Activated CD4-positive, alpha-beta T cell treated with anti-CD3 and anti-CD28 coated beads for 36 hours (primary cell): ENCODE measurements around the gene MRPL38. TPM values are rescaled to one million over a fixed set of nuclear protein-coding genes. Genes with fewer than 3 reads are reported as not detected.

Experiments used
- ATAC-seq: fragments of 200-7000 bp; cut with Tn5 transposase; one replicate; pipeline ENCODE4 v1.10.0; 2021; ENCODE audit warnings: mild to moderate bottlenecking, moderate library complexity
- CTCF ChIA-PET: fragments of 350-600 bp; sonication (Branson Sonifier 250); formaldehyde crosslinking; loops from one replicate; lab custom pipeline; 2021; ENCODE audit warnings: antibody characterized with exemption; lab: Charles Lee
- POLR2A ChIA-PET: fragments of 350-600 bp; sonication (Branson Sonifier 250); formaldehyde crosslinking; loops from one replicate; lab custom pipeline; 2021; ENCODE audit warnings: antibody characterized with exemption, inconsistent platforms; lab: Charles Lee
- DNase-seq: peaks from one replicate; pipeline ENCODE4 v3.0.0-alpha.2; 2020
- H3K27ac Mint-ChIP-seq: one replicate; pipeline ENCODE4 v1.8.0; 2021; ENCODE audit warnings: mixed read lengths
- H3K27me3 Mint-ChIP-seq: one replicate; pipeline ENCODE4 v1.8.0; 2021; ENCODE audit warnings: mixed read lengths
- H3K36me3 Mint-ChIP-seq: one replicate; pipeline ENCODE4 v1.8.0; 2021; ENCODE audit warnings: low read depth, mixed read lengths
- H3K4me1 Mint-ChIP-seq: one replicate; pipeline ENCODE4 v1.8.0; 2021; ENCODE audit warnings: mixed read lengths
- H3K4me3 Mint-ChIP-seq: one replicate; pipeline ENCODE4 v1.8.0; 2021; ENCODE audit warnings: mild to moderate bottlenecking, moderate library complexity, mixed read lengths
- H3K9me3 Mint-ChIP-seq: one replicate; pipeline ENCODE4 v1.8.0; 2021; ENCODE audit warnings: low read depth, mixed read lengths
- intact Hi-C, 2 experiments: fragments of 100-400 bp; cut with DNase I in 1 of 2; cut with micrococcal nuclease in 1 of 2; formaldehyde crosslinking; loops; one replicate each; pipeline versions ENCODE4 v1.14.2 to v1.15.1; 2022 to 2024; cut with DNase I, micrococcal nuclease
- total RNA-seq, 2 experiments: library from RNA; stranded (reverse); gene quantifications; one replicate each; pipeline ENCODE4 v1.2.3, GENCODE V29; 2021

Gene MRPL38
- 100 to 1,000 TPM in 1 of 2 experiments, 10 to 100 TPM in 1; 98.0 to 115 TPM for total RNA-seq

DNA sequence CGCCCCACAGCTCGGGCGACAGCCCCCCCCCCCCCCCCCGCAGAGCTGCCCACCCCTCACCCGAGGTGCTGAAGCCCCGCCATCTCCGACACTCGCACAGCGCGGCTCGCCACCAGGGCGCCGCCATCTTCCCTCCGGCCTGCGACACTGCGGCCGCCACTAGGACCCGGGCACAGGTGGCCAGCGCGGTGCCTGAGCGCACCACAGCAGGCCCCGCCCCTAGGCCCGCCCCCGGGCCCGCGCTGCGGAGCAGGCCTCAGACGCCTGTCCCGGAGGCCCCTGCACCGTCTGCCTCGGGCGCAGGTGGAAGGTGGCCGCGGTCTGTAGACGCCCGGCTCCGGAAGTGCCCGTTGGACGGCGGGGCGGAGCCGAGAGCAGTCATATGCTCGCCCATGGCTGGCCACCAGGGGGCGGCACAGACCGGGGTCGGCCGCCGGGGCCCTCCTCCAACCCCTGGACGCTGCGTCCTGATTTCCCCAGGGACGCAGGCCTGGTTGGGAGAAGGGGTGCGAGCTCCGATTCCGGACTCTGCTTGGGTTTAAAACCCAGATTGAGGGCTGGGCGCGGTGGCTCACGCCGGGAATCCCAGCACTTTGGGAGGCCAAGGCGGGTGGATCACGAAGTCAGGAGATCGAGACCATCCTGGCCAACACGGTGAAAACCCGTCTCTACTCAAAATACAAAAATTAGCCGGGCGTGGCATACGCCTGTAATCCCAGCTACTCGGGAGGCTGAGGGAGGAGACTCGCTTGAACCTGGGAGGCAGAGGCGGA lies at the start of gene MRPL38:
Gene MRPL38 (minus strand): TSS at position 136 of the 773 bp plus-strand sequence. CDS start 9 bp downstream, at position 127.
- ChIA-PET CTCF (interaction anchor here (0.7 to 3.4 kb wide), 18 partner anchors 9 to 752 kb away, joined by 3 to 38 read pairs (median 5); partner anchors contain the start of gene TRIM47), POLR2A (no interaction called here)
- Mint-ChIP-seq H3K4me1 (peaks cover 5% of the 10 kb centered on the region), H3K36me3 (no peaks in the 10 kb centered on the region), H3K4me3 (peak within 1 kb of the TSS; percentile 86), H3K9me3 (no peaks in the 10 kb centered on the region), H3K27ac (peak within 1 kb of the TSS; percentile 89), H3K27me3 (no peaks in the 10 kb centered on the region)
- intact Hi-C loops, result loop anchor here (1.0 to 10.0 kb wide), 13 partner anchors 9 to 480 kb away; partner anchors contain the start of genes ACOX1 (in 2 of the 2), FBF1 (in 2 of the 2), TEN1 (in 2 of the 2) and WBP2 (in 2 of the 2)
- ATAC-seq (peak; percentile 99), DNase-seq (peak; percentile 97)

DNA sequence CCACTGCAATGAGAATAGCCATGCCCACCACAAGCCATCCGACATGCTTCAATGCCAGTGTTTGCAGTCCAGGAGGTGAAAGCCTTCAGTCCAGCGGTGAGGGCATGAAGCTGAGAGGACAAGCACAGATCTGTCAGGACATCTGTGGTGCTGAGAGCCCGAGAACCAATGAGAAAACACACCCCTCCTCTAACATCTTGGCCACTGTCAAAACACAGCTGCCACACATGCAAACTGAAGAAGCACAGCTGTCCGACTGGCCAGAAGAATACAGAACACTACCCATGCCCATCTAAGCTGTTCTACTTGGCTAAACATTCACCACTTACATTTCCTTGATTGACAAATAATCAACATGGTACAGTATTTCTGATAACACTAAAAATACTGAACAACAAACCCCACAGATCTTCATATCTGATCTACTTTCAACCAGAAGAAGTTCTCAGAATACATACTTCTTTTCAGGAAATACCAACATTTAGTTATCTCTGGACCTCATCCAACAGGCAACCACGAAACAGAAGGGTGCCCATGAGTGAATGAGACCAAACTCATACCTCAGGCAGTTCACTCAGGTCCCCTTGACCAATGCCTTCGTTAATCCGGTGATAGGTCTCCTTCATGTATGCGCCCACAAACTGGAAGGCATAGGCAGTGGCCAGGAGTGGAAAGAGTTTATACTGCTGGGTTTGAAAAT lies 46.3 kb upstream of the MRPL38 start:
- ChIA-PET CTCF (no interaction called here), POLR2A (no interaction called here)
- Mint-ChIP-seq H3K27ac (no peak overlapping the region), H3K36me3 (peaks cover 23% of the 10 kb centered on the region), H3K4me3 (no peak overlapping the region), H3K4me1 (no peaks in the 10 kb centered on the region), H3K27me3 (no peaks in the 10 kb centered on the region), H3K9me3 (no peaks in the 10 kb centered on the region)
- intact Hi-C loops, result no loop called here
- ATAC-seq (no peak), DNase-seq (no peak)

DNA sequence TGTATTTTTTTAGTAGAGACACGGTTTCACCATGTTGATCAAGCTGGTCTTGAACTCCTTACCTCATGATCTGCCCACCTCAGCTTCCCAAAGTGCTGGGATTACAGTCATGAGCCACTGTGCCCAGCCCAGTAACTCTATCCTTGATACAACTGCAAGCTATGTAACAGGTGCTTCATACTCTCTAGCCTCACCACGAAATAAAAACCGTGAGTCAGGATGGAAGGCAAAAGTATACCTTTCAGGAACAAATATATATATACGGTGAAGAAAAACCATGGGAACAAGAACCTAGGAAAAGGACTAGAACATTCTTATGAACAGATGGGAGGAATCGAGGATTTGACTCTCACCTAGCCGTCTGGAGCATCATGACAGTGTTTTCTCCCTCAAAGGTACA lies 45.7 kb upstream of the MRPL38 start:
- no peaks in the 10 kb centered on the region for H3K27me3 Mint-ChIP-seq
- no peak overlapping the region for H3K27ac Mint-ChIP-seq
- H3K9me3 Mint-ChIP-seq, result no peaks in the 10 kb centered on the region
- no peak overlapping the region for H3K4me3 Mint-ChIP-seq
- CTCF ChIA-PET, result no interaction called here
- DNase-seq, result no peak
- POLR2A ChIA-PET, result no interaction called here
- intact Hi-C loops, result no loop called here
- peaks cover 19% of the 10 kb centered on the region for H3K36me3 Mint-ChIP-seq
- no peak for ATAC-seq
- no peaks in the 10 kb centered on the region for H3K4me1 Mint-ChIP-seq

DNA sequence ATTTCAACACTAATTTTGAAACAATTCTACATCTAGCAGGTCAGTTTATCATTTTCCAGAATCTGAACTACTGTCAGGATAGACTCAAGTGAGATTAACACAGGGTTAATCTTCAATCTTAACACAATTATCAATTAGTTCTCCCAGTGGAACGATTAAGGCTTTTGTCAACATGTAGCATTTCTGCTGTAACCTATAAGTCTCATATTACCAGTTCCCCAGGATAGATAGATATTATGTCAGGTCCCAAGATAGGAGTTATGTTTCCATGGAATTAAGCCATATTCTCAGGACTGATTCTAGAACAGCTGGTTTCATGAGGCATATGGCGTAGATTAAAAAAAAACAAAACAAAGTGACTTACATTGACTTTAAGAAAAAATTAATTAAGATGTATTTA lies 40.5 kb upstream of the MRPL38 start:
- CTCF ChIA-PET, result interaction anchor here (0.6 to 1.1 kb wide), 2 partner anchors 9 to 39 kb away, joined by 3 read pairs; no protein-coding TSS in a partner anchor
- ATAC-seq (no peak), DNase-seq (no peak)
- Mint-ChIP-seq H3K27me3 (no peaks in the 10 kb centered on the region), H3K36me3 (peaks cover 6% of the 10 kb centered on the region), H3K4me3 (no peak overlapping the region), H3K4me1 (peaks cover 11% of the 10 kb centered on the region), H3K27ac (no peak overlapping the region), H3K9me3 (no peaks in the 10 kb centered on the region)
- intact Hi-C loops, result no loop called here
- POLR2A ChIA-PET, result no interaction called here

DNA sequence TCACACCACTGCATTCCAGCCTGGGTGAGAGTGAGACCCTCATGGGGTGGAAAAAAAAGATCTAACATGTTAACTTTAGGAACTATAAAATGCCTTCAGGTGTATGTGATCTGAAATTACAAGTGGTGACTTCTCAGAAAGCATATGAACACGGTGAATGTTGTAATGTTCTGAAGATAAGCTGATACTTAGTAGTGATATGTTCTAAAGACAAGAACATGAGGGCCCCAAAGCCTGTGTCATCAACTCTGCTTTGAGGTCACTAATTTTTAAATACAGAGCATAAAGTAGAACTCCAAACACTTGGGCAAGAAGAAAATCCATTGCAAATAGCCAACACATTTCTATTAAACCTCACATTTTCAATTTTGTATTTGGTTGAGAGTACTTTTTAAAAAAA lies 38.8 kb upstream of the MRPL38 start:
- no peak for DNase-seq
- ChIA-PET POLR2A (interaction anchor here (0.7 kb wide), 1 partner anchor 170 kb away, joined by 5 read pairs; no protein-coding TSS in a partner anchor), CTCF (interaction anchor here (0.5 kb wide), 1 partner anchor 437 kb away, joined by 3 read pairs; no protein-coding TSS in a partner anchor)
- intact Hi-C loops, result no loop called here
- H3K27ac Mint-ChIP-seq, result no peak overlapping the region
- H3K27me3 Mint-ChIP-seq, result no peaks in the 10 kb centered on the region
- no peaks in the 10 kb centered on the region for H3K9me3 Mint-ChIP-seq
- no peak overlapping the region for H3K4me3 Mint-ChIP-seq
- H3K4me1 Mint-ChIP-seq, result peaks cover 13% of the 10 kb centered on the region
- H3K36me3 Mint-ChIP-seq, result peaks cover 2% of the 10 kb centered on the region
- ATAC-seq, result no peak

DNA sequence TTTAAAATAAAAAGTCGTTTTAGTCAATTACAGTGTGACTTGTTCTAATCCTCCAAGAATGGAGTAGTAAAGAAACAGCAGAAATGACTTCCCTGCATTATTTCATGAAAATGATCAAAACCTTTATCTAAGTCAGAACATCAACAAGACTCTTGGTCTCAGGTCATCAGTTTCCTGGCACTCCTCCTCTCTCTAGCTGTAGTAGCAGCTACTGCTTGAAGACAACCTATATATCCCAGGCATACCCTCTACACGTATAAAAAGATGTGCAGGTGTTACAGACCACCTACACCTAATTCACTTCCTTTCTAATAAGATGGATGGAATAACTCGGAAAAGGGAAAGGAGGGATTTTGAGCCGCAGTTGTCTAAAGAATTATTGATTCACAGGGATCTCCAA lies 37.8 kb upstream of the MRPL38 start:
- H3K27ac Mint-ChIP-seq, result no peak overlapping the region
- ChIA-PET POLR2A (interaction anchor here (0.6 kb wide), 1 partner anchor 112 kb away, joined by 3 read pairs; no protein-coding TSS in a partner anchor), CTCF (interaction anchor here (1.1 kb wide), 1 partner anchor 12 kb away, joined by 6 read pairs; no protein-coding TSS in a partner anchor)
- ATAC-seq, result no peak
- intact Hi-C loops, result no loop called here
- peaks cover 2% of the 10 kb centered on the region for H3K36me3 Mint-ChIP-seq
- no peak for DNase-seq
- no peaks in the 10 kb centered on the region for H3K9me3 Mint-ChIP-seq
- H3K4me1 Mint-ChIP-seq, result peaks cover 13% of the 10 kb centered on the region
- no peaks in the 10 kb centered on the region for H3K27me3 Mint-ChIP-seq
- no peak overlapping the region for H3K4me3 Mint-ChIP-seq

DNA sequence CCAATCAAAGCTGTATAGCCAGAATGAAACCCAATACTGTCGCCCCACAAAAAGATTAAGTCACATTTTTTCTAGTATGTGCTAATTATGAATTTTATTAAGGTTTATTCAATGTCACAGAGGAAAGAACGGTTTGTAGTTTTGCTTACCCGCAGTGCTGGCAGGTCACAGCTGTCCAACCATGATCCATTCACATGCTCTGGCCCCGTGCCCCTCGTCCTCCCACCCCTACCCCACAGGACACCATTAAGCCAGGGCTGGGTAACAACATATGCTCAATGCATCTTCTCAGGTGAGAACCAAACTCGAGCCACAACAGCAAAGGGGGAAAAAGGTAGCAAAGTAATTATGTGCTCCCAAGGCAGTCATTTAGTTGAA lies 36.7 kb upstream of the MRPL38 start:
- intact Hi-C loops, result loop anchor here (1.0 to 2.0 kb wide), 8 partner anchors 36 to 615 kb away; partner anchors contain the start of genes ACOX1 (in 2 of the 2), TEN1 (in 2 of the 2), TRIM65 (in 1 of the 2) and UNK (in 1 of the 2)
- ATAC-seq (no peak), DNase-seq (no peak)
- POLR2A ChIA-PET, result interaction anchor here (0.6 to 1.0 kb wide), 2 partner anchors 78 to 165 kb away, joined by 4 to 5 read pairs; no protein-coding TSS in a partner anchor
- H3K4me3 Mint-ChIP-seq, result peak overlapping the region; percentile 92
- H3K27ac Mint-ChIP-seq, result peak overlapping the region; percentile 74
- no peaks in the 10 kb centered on the region for H3K27me3 Mint-ChIP-seq
- no peaks in the 10 kb centered on the region for H3K36me3 Mint-ChIP-seq
- CTCF ChIA-PET, result interaction anchor here (0.5 to 1.6 kb wide), 8 partner anchors 12 to 736 kb away, joined by 3 to 5 read pairs (median 3); partner anchors contain the start of gene CDK3
- H3K4me1 Mint-ChIP-seq, result peaks cover 13% of the 10 kb centered on the region
- no peaks in the 10 kb centered on the region for H3K9me3 Mint-ChIP-seq

DNA sequence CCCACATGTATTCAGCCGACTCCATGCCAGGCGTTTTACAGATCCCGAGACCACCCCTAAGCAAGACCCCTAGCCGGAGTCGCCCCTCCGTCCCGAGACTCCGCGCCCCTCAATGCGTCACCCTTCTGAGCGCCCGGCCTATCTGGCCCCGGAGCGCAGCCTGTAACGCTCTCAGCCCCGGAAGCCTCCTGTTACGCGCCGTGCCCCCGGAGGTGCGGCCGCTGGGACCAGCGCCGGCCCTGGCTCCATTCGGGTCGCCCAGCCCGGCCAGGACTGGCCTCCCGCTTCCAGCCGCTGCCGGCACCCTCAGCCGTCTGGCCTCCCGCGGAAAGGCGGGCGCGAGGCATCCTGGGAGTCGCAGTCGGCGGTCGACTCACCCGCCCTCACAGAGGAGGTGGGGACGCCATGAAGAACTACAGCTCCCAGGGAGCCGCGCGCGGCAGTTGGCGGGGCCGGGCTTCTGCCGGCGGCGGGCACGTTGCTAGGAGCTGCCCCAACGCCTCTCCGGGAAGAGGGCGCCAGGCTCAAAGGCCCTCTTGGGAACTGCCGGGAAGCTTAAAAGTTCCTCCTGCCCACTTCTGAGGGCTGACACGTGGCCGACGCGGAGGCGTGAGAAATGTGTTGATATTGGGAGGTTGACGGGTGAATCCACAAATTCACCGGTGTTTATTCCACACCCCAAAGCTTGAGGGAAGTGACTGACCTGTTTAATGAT lies 36.2 kb upstream of the MRPL38 start, which contains the start of gene FBF1:
Gene FBF1 (minus strand): TSS at position 316 of the 715 bp plus-strand sequence. CDS start 2,893 bp downstream, outside the sequence.
- CTCF ChIA-PET, result interaction anchor here (0.5 to 1.7 kb wide), 9 partner anchors 12 to 736 kb away, joined by 3 to 5 read pairs (median 3); partner anchors contain the start of gene CDK3
- H3K4me1 Mint-ChIP-seq, result peaks cover 13% of the 10 kb centered on the region
- peak; percentile 100 for ATAC-seq

DNA sequence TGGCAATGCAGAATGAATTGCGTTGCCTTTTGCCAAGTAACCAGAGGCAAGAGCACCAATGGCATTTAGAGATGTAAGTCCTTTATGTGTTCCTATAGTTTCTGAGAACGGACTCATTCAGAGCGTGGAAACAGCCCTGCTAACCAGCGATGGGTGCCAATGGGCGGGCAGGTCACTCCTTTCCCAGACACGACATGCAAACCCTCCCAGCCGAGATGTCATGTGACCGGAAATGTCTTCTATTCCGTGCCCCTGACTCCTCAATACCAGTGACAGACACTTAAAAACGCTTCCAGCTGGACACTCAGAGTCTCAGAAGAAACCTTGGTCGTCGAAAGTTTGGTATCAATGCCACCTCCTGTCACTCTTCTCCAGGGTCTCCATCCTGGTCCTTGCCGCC lies 33.0 kb upstream of the MRPL38 start:
- Mint-ChIP-seq H3K36me3 (peaks cover 3% of the 10 kb centered on the region), H3K9me3 (no peaks in the 10 kb centered on the region), H3K4me1 (peaks cover 13% of the 10 kb centered on the region), H3K27ac (no peak overlapping the region), H3K27me3 (no peaks in the 10 kb centered on the region), H3K4me3 (no peak overlapping the region)
- no peak for DNase-seq
- ChIA-PET CTCF (interaction anchor here (1.0 kb wide), 1 partner anchor 10 kb away, joined by 3 read pairs; no protein-coding TSS in a partner anchor), POLR2A (no interaction called here)
- ATAC-seq, result no peak
- intact Hi-C loops, result no loop called here

More for the DNA sequence above, 36.2 kb upstream of the MRPL38 start, which contains the start of gene FBF1:
- H3K27me3 Mint-ChIP-seq, result no peaks in the 10 kb centered on the region
- no peaks in the 10 kb centered on the region for H3K36me3 Mint-ChIP-seq
- intact Hi-C loops, result loop anchor here (1.0 to 2.0 kb wide), 8 partner anchors 36 to 616 kb away; partner anchors contain the start of genes ACOX1 (in 2 of the 2), TEN1 (in 2 of the 2), TRIM65 (in 1 of the 2) and UNK (in 1 of the 2)
- DNase-seq, result peak; percentile 94
- POLR2A ChIA-PET, result interaction anchor here (0.6 to 1.0 kb wide), 2 partner anchors 79 to 166 kb away, joined by 4 to 5 read pairs; no protein-coding TSS in a partner anchor
- peak within 1 kb of the TSS; percentile 92 for H3K4me3 Mint-ChIP-seq
- peak within 1 kb of the TSS; percentile 82 for H3K27ac Mint-ChIP-seq
- H3K9me3 Mint-ChIP-seq, result no peaks in the 10 kb centered on the region

DNA sequence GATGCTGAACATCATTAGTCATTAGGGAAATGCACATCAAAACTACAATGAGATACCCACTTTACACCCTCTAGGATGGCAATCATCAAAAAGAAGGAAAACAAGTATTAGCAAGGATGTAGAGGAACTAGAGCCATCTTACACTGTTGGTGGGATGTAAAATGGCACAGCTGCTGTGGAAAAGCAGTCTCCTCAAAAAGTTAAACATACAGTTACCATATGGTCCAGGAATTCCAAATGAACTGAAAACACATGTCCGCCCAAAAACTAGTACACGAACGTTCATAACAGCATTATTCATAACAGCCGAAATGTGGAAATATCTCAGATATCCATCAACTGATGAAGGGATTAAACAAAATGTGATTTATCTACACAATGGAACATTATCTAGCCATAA lies 29.1 kb upstream of the MRPL38 start:
- no peak overlapping the region for H3K27ac Mint-ChIP-seq
- CTCF ChIA-PET, result interaction anchor here (0.7 to 1.5 kb wide), 4 partner anchors 37 to 72 kb away, joined by 3 to 6 read pairs (median 3); partner anchors contain the start of genes CDK3 and TRIM65
- intact Hi-C loops, result no loop called here
- peaks cover 7% of the 10 kb centered on the region for H3K36me3 Mint-ChIP-seq
- no peaks in the 10 kb centered on the region for H3K9me3 Mint-ChIP-seq
- H3K4me3 Mint-ChIP-seq, result no peak overlapping the region
- ATAC-seq (no peak), DNase-seq (no peak)
- POLR2A ChIA-PET, result no interaction called here
- H3K27me3 Mint-ChIP-seq, result no peaks in the 10 kb centered on the region
- no peaks in the 10 kb centered on the region for H3K4me1 Mint-ChIP-seq
